Measurements from ENCODE around the gene MOV10L1. TPM values are rescaled to one million over a fixed set of nuclear protein-coding genes. Genes with fewer than 3 reads are reported as not detected.

Gene MOV10L1
- total and polyA plus RNA-seq, 9 donors = 0.94 to 6.3 (median 2.0) TPM

DNA sequence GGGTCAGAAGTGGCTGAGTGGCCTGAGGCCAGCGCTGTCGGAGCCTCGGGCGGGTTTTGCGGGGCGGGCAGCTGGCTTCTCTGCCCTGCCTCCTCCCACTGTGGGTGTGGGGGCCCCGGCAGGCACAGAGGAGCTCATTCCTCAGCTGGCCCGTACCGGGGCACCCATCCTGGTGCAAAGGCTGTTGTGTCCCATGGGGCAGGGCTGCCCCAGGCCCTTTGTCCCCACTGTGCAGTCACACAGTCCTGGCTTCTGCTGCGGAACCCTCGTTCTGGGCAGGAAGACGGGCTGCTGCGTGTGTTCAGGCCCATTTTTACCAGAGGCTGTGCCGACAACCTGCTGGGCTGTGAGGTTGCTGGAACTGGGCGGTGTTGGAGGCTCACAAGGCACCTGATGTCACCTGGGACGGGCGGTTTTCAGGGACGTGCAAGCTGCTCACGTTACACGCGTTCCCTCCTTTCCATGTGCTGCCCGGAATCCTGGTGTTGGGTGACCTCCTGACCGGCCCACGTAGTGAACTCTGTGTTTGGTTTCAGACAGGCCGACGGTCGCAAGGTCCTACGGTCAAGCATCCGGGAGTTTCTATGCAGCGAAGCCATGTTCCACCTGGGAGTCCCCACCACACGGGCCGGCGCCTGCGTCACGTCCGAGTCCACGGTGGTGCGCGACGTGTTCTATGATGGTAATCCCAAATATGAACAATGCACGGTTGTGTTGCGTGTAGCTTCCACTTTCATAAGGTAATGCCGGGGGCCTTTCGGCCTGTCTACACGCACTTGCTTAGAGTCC, 116.2 kb downstream of the MOV10L1 start:
- Histone ChIP-seq H3K27ac (no peak overlapping the region), H3K4me3 (no peak overlapping the region), H3K36me3 (no peaks in the 10 kb centered on the region), H3K27me3 (no peaks in the 10 kb centered on the region), H3K4me1 (ENCODE audit: insufficient read depth) (peaks cover 8% of the 10 kb centered on the region), H3K9me3 (no peaks in the 10 kb centered on the region)
- intact Hi-C loops (cut with DNase I) = loop anchor here in 2 of 4 donors (5.0 to 10.0 kb wide), 3 partner anchors 54 to 284 kb away; no protein-coding TSS in a partner anchor
- TF ChIP-seq EP300 (IDR thresholded peaks at IDR 0.05) (no peak), POLR2A (IDR thresholded peaks at IDR 0.05) (no peak)
- TF ChIP-seq, protein P1, sequence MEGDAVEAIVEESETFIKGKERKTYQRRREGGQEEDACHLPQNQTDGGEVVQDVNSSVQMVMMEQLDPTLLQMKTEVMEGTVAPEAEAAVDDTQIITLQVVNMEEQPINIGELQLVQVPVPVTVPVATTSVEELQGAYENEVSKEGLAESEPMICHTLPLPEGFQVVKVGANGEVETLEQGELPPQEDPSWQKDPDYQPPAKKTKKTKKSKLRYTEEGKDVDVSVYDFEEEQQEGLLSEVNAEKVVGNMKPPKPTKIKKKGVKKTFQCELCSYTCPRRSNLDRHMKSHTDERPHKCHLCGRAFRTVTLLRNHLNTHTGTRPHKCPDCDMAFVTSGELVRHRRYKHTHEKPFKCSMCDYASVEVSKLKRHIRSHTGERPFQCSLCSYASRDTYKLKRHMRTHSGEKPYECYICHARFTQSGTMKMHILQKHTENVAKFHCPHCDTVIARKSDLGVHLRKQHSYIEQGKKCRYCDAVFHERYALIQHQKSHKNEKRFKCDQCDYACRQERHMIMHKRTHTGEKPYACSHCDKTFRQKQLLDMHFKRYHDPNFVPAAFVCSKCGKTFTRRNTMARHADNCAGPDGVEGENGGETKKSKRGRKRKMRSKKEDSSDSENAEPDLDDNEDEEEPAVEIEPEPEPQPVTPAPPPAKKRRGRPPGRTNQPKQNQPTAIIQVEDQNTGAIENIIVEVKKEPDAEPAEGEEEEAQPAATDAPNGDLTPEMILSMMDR (IDR thresholded peaks at IDR 0.05) = no peak
- DNase-seq = no peak
- WGBS, 3 donors = 89 to 90% (median 90%) methylated on average over 45 of the region's 45 CpGs

DNA sequence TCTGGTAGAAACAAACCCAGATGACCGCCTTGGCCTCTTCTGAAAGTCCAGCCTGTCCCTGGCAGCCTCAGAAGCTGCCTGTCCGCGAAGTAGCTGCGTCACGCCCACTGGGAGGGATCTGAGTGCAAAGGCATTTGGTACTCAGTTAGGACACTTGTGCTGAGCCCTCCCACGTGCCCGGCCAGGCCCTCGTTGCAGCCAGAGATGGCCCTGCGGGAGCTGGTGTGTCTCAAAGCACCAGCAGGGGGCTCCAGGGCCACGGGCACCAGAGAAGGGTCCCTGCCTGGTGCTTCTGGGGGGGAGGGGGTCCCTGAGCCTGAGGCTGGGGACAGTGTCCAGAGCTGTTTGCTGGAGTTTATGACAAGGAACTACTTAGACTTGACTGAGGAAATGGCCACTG, 116.8 kb downstream of the MOV10L1 start:
- H3K36me3 ChIP-seq = no peaks in the 10 kb centered on the region
- no peaks in the 10 kb centered on the region for H3K27me3 ChIP-seq
- TF ChIP-seq POLR2A (IDR thresholded peaks at IDR 0.05) = no peak
- TF ChIP-seq EP300 (IDR thresholded peaks at IDR 0.05) = no peak
- TF ChIP-seq, protein P1 (IDR thresholded peaks at IDR 0.05) = no peak
- H3K4me1 ChIP-seq (ENCODE audit: insufficient read depth) = peaks cover 8% of the 10 kb centered on the region
- no peak overlapping the region for H3K27ac ChIP-seq
- peak in 1 of 5 donors; percentile 48 for DNase-seq
- no peaks in the 10 kb centered on the region for H3K9me3 ChIP-seq
- WGBS, 3 donors = 35 to 45% (median 41%) methylated on average over 9 to 10 of the region's 10 CpGs
- H3K4me3 ChIP-seq = no peak overlapping the region
- intact Hi-C loops (cut with DNase I) = loop anchor here in 2 of 4 donors (5.0 to 10.0 kb wide), 3 partner anchors 54 to 284 kb away; no protein-coding TSS in a partner anchor

DNA sequence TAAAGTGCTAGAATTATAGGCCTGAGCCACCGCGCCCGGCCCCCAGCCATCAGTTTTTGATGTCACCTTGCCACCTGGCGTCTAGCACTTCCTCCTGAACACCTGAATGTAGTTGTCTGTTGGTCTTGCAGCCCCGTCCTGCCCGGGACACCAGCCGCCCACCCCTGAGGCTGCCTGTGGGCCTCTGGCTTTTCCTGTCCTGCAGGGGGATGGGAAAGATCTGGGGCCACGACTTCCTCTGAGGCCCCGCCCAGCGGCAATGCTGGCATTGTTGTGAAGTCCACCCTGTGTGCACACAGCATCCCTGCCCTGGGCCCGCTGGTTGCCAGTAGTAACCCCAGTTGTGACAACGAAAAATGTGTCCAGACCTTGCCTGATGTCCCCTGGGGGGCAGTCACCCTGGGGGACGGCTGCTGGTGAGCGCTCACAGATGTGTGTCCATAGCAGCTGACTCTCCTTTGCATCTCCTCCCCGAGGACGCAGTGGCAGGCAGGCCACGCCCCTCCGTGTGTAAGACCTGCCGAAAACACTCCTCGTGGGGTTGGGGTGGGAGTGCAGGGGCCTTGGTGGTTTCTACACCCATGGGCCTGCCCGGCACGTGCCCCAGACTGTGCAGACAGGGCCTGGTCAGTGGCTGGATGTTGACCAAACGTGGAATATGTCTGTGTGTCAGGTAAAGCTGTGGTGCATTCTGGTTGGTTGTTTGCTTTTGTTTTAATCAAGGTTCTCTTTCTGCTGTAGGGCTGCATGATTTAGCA, 117.8 kb downstream of the MOV10L1 start:
- peaks cover 4% of the 10 kb centered on the region for H3K4me1 ChIP-seq (ENCODE audit: insufficient read depth)
- 74 to 77% (median 75%) methylated on average over 21 to 23 of the region's 23 CpGs for WGBS, 3 donors
- no peak overlapping the region for H3K27ac ChIP-seq
- intact Hi-C loops (cut with DNase I) = loop anchor here in 3 of 4 donors (2.0 to 10.0 kb wide), 4 partner anchors 55 to 285 kb away; no protein-coding TSS in a partner anchor
- no peaks in the 10 kb centered on the region for H3K36me3 ChIP-seq
- H3K4me3 ChIP-seq = no peak overlapping the region
- H3K9me3 ChIP-seq = no peaks in the 10 kb centered on the region
- TF ChIP-seq, protein P1 (IDR thresholded peaks at IDR 0.05) = no peak
- no peak for TF ChIP-seq EP300 (IDR thresholded peaks at IDR 0.05)
- TF ChIP-seq POLR2A (IDR thresholded peaks at IDR 0.05) = no peak
- no peaks in the 10 kb centered on the region for H3K27me3 ChIP-seq
- DNase-seq = peak in 1 of 5 donors; percentile 42

DNA sequence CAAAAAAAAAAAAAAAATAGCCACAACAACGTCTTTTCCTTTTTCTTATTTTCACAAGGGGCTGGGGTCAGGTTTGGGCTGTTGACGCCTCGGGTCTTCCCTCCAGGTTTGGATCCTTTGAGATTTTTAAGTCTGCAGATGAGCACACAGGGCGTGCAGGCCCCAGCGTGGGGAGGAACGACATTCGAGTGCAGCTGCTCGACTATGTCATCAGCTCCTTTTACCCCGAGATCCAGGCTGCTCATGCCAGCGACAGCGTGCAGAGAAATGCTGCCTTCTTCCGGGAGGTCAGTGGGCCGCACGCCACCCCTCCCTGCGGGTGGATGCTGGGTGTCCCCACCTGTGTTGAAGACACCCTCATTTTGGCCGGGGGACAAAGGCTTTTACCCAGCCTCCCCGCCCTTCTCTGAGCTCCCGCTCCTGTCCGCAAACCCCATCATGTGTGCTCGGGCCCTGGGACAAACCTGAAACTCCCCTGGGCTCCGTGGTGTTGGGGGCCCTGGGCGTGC, 118.7 kb downstream of the MOV10L1 start:
- WGBS, 3 donors = 62 to 79% (median 74%) methylated on average over 22 of the region's 22 CpGs
- Histone ChIP-seq H3K9me3 (no peaks in the 10 kb centered on the region), H3K27me3 (no peaks in the 10 kb centered on the region), H3K4me3 (no peak overlapping the region), H3K27ac (no peak overlapping the region), H3K36me3 (no peaks in the 10 kb centered on the region), H3K4me1 (ENCODE audit: insufficient read depth) (peaks cover 4% of the 10 kb centered on the region)
- DNase-seq = peak in 1 of 5 donors; percentile 31
- intact Hi-C loops (cut with DNase I) = loop anchor here in 3 of 4 donors (2.0 to 10.0 kb wide), 4 partner anchors 56 to 286 kb away; no protein-coding TSS in a partner anchor
- TF ChIP-seq, protein P1 (IDR thresholded peaks at IDR 0.05) = no peak
- TF ChIP-seq EP300 (IDR thresholded peaks at IDR 0.05) (no peak), POLR2A (IDR thresholded peaks at IDR 0.05) (no peak)
